ENCODE results near the gene HMG20A. TPM values are rescaled to one million over a fixed set of nuclear protein-coding genes. Genes with fewer than 3 reads are reported as not detected.

The HMG20A gene
- total RNA-seq, 1 experiment from 2014 or later, result 28.8 TPM

GRCh38 chr15:77499087-77499760 is 78.5 kb downstream of the HMG20A start:
- no peak for DNase-seq (ENCODE audit: low spot score)

GRCh38 chr15:77500989-77501388 is 80.3 kb downstream of the HMG20A start:
- no peak for DNase-seq (ENCODE audit: low spot score)

- DNase-seq (ENCODE audit: low spot score), result no peak
Measured at GRCh38 chr15:77502379-77503095, 81.8 kb downstream of the HMG20A start.

GRCh38 chr15:77503240-77503639 is 82.6 kb downstream of the HMG20A start:
- no peak for DNase-seq (ENCODE audit: low spot score)

- no peak for DNase-seq (ENCODE audit: low spot score)
Measured at GRCh38 chr15:77503764-77504163, 83.1 kb downstream of the HMG20A start.

- DNase-seq (ENCODE audit: low spot score), result no peak
Measured at GRCh38 chr15:77504306-77504705, 83.6 kb downstream of the HMG20A start.

- DNase-seq (ENCODE audit: low spot score), result no peak
Measured at GRCh38 chr15:77504871-77505270, 84.2 kb downstream of the HMG20A start.

- no peak for DNase-seq (ENCODE audit: low spot score)
Measured at GRCh38 chr15:77505556-77505955, 84.9 kb downstream of the HMG20A start.

GRCh38 chr15:77506311-77507142 is 85.8 kb downstream of the HMG20A start:
- DNase-seq (ENCODE audit: low spot score), result no peak

GRCh38 chr15:77507143-77507897 is 86.6 kb downstream of the HMG20A start:
- DNase-seq (ENCODE audit: low spot score), result no peak

- DNase-seq (ENCODE audit: low spot score), result peak; percentile 50
Measured at GRCh38 chr15:77507911-77508310, 87.2 kb downstream of the HMG20A start.

GRCh38 chr15:77508541-77509243 is 88.0 kb downstream of the HMG20A start:
- no peak for DNase-seq (ENCODE audit: low spot score)

- DNase-seq (ENCODE audit: low spot score), result no peak
Measured at GRCh38 chr15:77510066-77511057, 89.7 kb downstream of the HMG20A start.

- DNase-seq (ENCODE audit: low spot score), result no peak
Measured at GRCh38 chr15:77511869-77512268, 91.2 kb downstream of the HMG20A start.

GRCh38 chr15:77513226-77513625 is 92.5 kb downstream of the HMG20A start:
- no peak for DNase-seq (ENCODE audit: low spot score)

- DNase-seq (ENCODE audit: low spot score), result no peak
Measured at GRCh38 chr15:77514641-77515402, 94.1 kb downstream of the HMG20A start.

- DNase-seq (ENCODE audit: low spot score), result no peak
Measured at GRCh38 chr15:77515613-77516012, 94.9 kb downstream of the HMG20A start.

GRCh38 chr15:77516076-77516475 is 95.4 kb downstream of the HMG20A start:
- no peak for DNase-seq (ENCODE audit: low spot score)

GRCh38 chr15:77516786-77517185 is 96.1 kb downstream of the HMG20A start:
- DNase-seq (ENCODE audit: low spot score), result no peak
